ENCODE measurements around the gene POLR2E.

The POLR2E gene

DNA sequence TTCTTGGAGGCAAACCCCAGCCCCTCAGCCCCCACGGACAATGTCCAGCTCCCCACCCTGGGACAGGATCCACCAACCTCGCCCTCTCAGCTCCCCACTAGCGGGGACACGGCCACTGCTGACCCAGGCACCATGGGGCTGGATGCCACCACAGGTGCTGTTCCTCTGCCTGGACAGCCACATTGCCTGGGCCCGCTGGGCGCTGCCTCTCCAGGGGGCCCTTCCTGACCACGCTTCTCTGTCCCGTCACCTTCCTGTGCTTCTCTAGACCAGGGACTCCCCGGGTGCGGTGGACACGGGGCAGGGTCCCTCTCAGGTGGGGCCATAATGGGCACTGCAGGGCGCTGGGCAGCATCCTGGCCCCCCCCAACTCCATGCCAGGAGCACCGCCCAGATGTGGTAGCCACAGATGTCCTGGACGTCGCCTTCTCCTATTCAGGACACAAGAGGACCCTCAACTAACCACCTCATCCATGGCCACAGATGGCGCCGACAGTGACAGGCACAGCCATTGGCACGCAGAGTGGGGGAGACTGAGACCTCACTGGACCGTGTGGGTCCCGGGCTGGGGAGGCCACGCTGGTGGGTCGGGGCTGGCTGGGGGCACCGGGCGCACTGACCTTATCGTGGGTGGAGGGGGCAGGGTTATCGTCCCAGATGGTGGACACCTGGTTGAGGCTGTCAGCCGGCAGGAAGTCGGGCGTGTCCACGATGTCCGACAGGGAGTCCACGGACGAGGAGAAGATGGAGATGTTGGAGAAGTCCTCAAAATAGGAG lies 32.0 kb upstream of the POLR2E start:
- ChIA-PET CTCF (no interaction called here), POLR2A (no interaction called here)
- peaks cover 0 to 51% (median 31%) of the 10 kb centered on the region in 4 experiments for H3K4me1 ChIP-seq (ENCODE audit: control extremely low read depth in 1 of 4, control insufficient read depth in 4 of 4, insufficient read depth in 4 of 4, low read length in 3 of 4)
- H3K9me3 ChIP-seq (ENCODE audit: control extremely low read depth in 1 of 5, control insufficient read depth in 4 of 5, insufficient read depth in 2 of 5, low read depth in 1 of 5, low read length in 4 of 5): no peaks in the 10 kb centered on the region
- no peak overlapping the region for H3K4me3 ChIP-seq (ENCODE audit: control insufficient read depth in 1 of 7, extremely low read depth in 1 of 7, insufficient read depth in 4 of 7, low read depth in 2 of 7, low read length in 6 of 7)
- DNase-seq: no peak
- H3K36me3 ChIP-seq (ENCODE audit: control insufficient read depth in 4 of 4, insufficient read depth in 4 of 4, low read length in 3 of 4): peaks cover 5 to 65% (median 39%) of the 10 kb centered on the region in 4 experiments
- H3K27ac ChIP-seq (ENCODE audit: insufficient read depth in 1 of 2, low read depth in 1 of 2, low read length in 2 of 2, poor library complexity in 1 of 2, severe bottlenecking in 2 of 2): peak overlapping the region in 1 of 2 experiments; percentile 49
- no peaks in the 10 kb centered on the region for H3K27me3 ChIP-seq (replicated peaks in 2 of 5; ENCODE audit: control insufficient read depth in 4 of 5, insufficient read depth in 5 of 5, low read length in 4 of 5)
- 97% methylated on average over 27 of the region's 33 CpGs for WGBS (ENCODE audit: insufficient coverage)

- peaks cover 9 to 77% (median 50%) of the 10 kb centered on the region in 4 experiments for H3K36me3 ChIP-seq (ENCODE audit: control insufficient read depth in 4 of 4, insufficient read depth in 4 of 4, low read length in 3 of 4)
- peaks cover 0 to 38% (median 20%) of the 10 kb centered on the region in 4 experiments for H3K4me1 ChIP-seq (ENCODE audit: control extremely low read depth in 1 of 4, control insufficient read depth in 4 of 4, insufficient read depth in 4 of 4, low read length in 3 of 4)
- ChIA-PET POLR2A (no interaction called here), CTCF (interaction anchor here (0.6 to 1.2 kb wide), 2 partner anchors 13 to 96 kb away, joined by 3 read pairs; no protein-coding TSS in a partner anchor)
- WGBS (ENCODE audit: insufficient coverage): 91% methylated on average over 22 of the region's 33 CpGs
- H3K27ac ChIP-seq (ENCODE audit: insufficient read depth in 1 of 2, low read depth in 1 of 2, low read length in 2 of 2, poor library complexity in 1 of 2, severe bottlenecking in 2 of 2): peak overlapping the region in 1 of 2 experiments; percentile 49
- no peak for DNase-seq
- no peaks in the 10 kb centered on the region for H3K9me3 ChIP-seq (ENCODE audit: control extremely low read depth in 1 of 5, control insufficient read depth in 4 of 5, insufficient read depth in 2 of 5, low read depth in 1 of 5, low read length in 4 of 5)
- no peak overlapping the region for H3K4me3 ChIP-seq (ENCODE audit: control insufficient read depth in 1 of 7, extremely low read depth in 1 of 7, insufficient read depth in 4 of 7, low read depth in 2 of 7, low read length in 6 of 7)
- no peaks in the 10 kb centered on the region for H3K27me3 ChIP-seq (replicated peaks in 2 of 5; ENCODE audit: control insufficient read depth in 4 of 5, insufficient read depth in 5 of 5, low read length in 4 of 5)
Observed at GRCh38 chr19:1125601-1126467, 30.7 kb upstream of the POLR2E start.

DNA sequence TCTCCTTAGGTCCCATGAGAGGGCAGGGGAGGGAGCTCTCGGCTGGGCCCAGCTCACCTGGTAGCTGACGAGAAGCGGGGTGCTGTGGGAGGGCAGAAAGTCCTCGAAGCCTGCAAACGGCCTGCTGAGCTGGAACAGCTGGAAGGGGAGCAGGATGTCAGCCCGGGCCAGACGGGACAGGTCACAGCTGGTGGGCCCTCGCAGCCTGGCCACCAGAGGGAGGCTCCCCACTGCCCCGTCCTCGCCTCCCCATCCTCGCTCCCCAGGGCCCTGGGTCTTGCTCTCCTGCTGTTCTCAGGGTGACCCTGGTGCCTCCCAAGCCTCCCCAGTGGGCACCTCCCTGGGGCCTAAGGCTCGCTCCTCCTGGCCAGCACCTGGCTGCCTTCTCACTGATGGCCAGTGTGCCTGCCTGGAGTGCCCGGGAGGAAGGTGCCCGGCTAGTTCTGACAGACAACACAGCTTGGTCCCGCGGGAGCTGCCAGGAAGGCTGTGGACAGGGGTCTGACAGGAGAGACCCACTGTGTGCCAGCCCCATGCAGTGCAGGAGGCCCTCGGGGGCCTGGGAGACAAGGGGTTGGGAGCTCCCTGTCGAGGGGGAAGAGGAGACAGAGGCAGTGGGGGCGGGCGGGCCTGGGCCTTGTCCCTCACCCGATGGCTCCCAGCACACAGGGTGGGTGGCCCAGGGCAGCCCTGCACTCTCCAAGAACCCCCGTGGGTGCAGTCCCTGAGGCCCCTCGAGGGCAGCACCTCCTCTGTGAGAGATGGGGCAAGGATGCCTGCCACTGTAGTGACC lies 28.9 kb upstream of the POLR2E start:
- no peak overlapping the region for H3K27ac ChIP-seq (ENCODE audit: insufficient read depth in 1 of 2, low read depth in 1 of 2, low read length in 2 of 2, poor library complexity in 1 of 2, severe bottlenecking in 2 of 2)
- no peaks in the 10 kb centered on the region for H3K9me3 ChIP-seq (ENCODE audit: control extremely low read depth in 1 of 5, control insufficient read depth in 4 of 5, insufficient read depth in 2 of 5, low read depth in 1 of 5, low read length in 4 of 5)
- no peak for DNase-seq
- no peak overlapping the region for H3K4me3 ChIP-seq (ENCODE audit: control insufficient read depth in 1 of 7, extremely low read depth in 1 of 7, insufficient read depth in 4 of 7, low read depth in 2 of 7, low read length in 6 of 7)
- WGBS (ENCODE audit: insufficient coverage): 98% methylated on average over 20 of the region's 23 CpGs
- ChIA-PET CTCF (interaction anchor here (0.9 to 1.8 kb wide), 3 partner anchors 11 to 91 kb away, joined by 3 to 10 read pairs (median 3); no protein-coding TSS in a partner anchor), POLR2A (no interaction called here)
- peaks cover 0 to 20% (median 4%) of the 10 kb centered on the region in 4 experiments for H3K4me1 ChIP-seq (ENCODE audit: control extremely low read depth in 1 of 4, control insufficient read depth in 4 of 4, insufficient read depth in 4 of 4, low read length in 3 of 4)
- no peaks in the 10 kb centered on the region for H3K27me3 ChIP-seq (replicated peaks in 2 of 5; ENCODE audit: control insufficient read depth in 4 of 5, insufficient read depth in 5 of 5, low read length in 4 of 5)
- H3K36me3 ChIP-seq (ENCODE audit: control insufficient read depth in 4 of 4, insufficient read depth in 4 of 4, low read length in 3 of 4): peaks cover 11 to 86% (median 58%) of the 10 kb centered on the region in 4 experiments

GRCh38 chr19:1123381-1123780 lies 28.2 kb upstream of the POLR2E start:
- Histone ChIP-seq H3K27me3 (replicated peaks in 2 of 5; ENCODE audit: control insufficient read depth in 4 of 5, insufficient read depth in 5 of 5, low read length in 4 of 5) (no peaks in the 10 kb centered on the region), H3K4me3 (ENCODE audit: control insufficient read depth in 1 of 7, extremely low read depth in 1 of 7, insufficient read depth in 4 of 7, low read depth in 2 of 7, low read length in 6 of 7) (no peak overlapping the region), H3K36me3 (ENCODE audit: control insufficient read depth in 4 of 4, insufficient read depth in 4 of 4, low read length in 3 of 4) (peaks cover 12 to 92% (median 63%) of the 10 kb centered on the region in 4 experiments), H3K9me3 (ENCODE audit: control extremely low read depth in 1 of 5, control insufficient read depth in 4 of 5, insufficient read depth in 2 of 5, low read depth in 1 of 5, low read length in 4 of 5) (no peaks in the 10 kb centered on the region), H3K4me1 (ENCODE audit: control extremely low read depth in 1 of 4, control insufficient read depth in 4 of 4, insufficient read depth in 4 of 4, low read length in 3 of 4) (peaks cover 0 to 15% (median 4%) of the 10 kb centered on the region in 4 experiments), H3K27ac (ENCODE audit: insufficient read depth in 1 of 2, low read depth in 1 of 2, low read length in 2 of 2, poor library complexity in 1 of 2, severe bottlenecking in 2 of 2) (no peak overlapping the region)
- CTCF ChIA-PET: interaction anchor here (0.9 to 1.8 kb wide), 5 partner anchors 11 to 118 kb away, joined by 3 to 10 read pairs (median 3); partner anchors contain the start of gene ATP5F1D
- WGBS (ENCODE audit: insufficient coverage): 97% methylated on average over 20 of the region's 20 CpGs
- POLR2A ChIA-PET: no interaction called here
- DNase-seq: no peak

GRCh38 chr19:1122972-1123363 lies 27.8 kb upstream of the POLR2E start:
- peaks cover 0 to 15% (median 4%) of the 10 kb centered on the region in 4 experiments for H3K4me1 ChIP-seq (ENCODE audit: control extremely low read depth in 1 of 4, control insufficient read depth in 4 of 4, insufficient read depth in 4 of 4, low read length in 3 of 4)
- peak in 1 of 3 donors; percentile 43 for DNase-seq

GRCh38 chr19:1122021-1122971 lies 27.1 kb upstream of the POLR2E start:
- Histone ChIP-seq H3K27me3 (replicated peaks in 2 of 5; ENCODE audit: control insufficient read depth in 4 of 5, insufficient read depth in 5 of 5, low read length in 4 of 5) (no peaks in the 10 kb centered on the region), H3K36me3 (ENCODE audit: control insufficient read depth in 4 of 4, insufficient read depth in 4 of 4, low read length in 3 of 4) (peaks cover 12 to 95% (median 65%) of the 10 kb centered on the region in 4 experiments), H3K9me3 (ENCODE audit: control extremely low read depth in 1 of 5, control insufficient read depth in 4 of 5, insufficient read depth in 2 of 5, low read depth in 1 of 5, low read length in 4 of 5) (no peaks in the 10 kb centered on the region), H3K27ac (ENCODE audit: insufficient read depth in 1 of 2, low read depth in 1 of 2, low read length in 2 of 2, poor library complexity in 1 of 2, severe bottlenecking in 2 of 2) (no peak overlapping the region), H3K4me1 (ENCODE audit: control extremely low read depth in 1 of 4, control insufficient read depth in 4 of 4, insufficient read depth in 4 of 4, low read length in 3 of 4) (peaks cover 0 to 15% (median 4%) of the 10 kb centered on the region in 4 experiments), H3K4me3 (ENCODE audit: control insufficient read depth in 1 of 7, extremely low read depth in 1 of 7, insufficient read depth in 4 of 7, low read depth in 2 of 7, low read length in 6 of 7) (no peak overlapping the region)
- no peak for DNase-seq
- POLR2A ChIA-PET: no interaction called here
- CTCF ChIA-PET: interaction anchor here (0.9 to 1.8 kb wide), 5 partner anchors 8 to 119 kb away, joined by 3 to 10 read pairs (median 4); partner anchors contain the start of gene ATP5F1D
- WGBS (ENCODE audit: insufficient coverage): 96% methylated on average over 46 of the region's 63 CpGs

More at GRCh38 chr19:1122972-1123363, 27.8 kb upstream of the POLR2E start:
- ChIA-PET POLR2A (no interaction called here), CTCF (interaction anchor here (0.9 to 1.8 kb wide), 3 partner anchors 10 to 118 kb away, joined by 3 to 10 read pairs (median 3); partner anchors contain the start of gene ATP5F1D)
- H3K27ac ChIP-seq (ENCODE audit: insufficient read depth in 1 of 2, low read depth in 1 of 2, low read length in 2 of 2, poor library complexity in 1 of 2, severe bottlenecking in 2 of 2): no peak overlapping the region
- peaks cover 12 to 94% (median 65%) of the 10 kb centered on the region in 4 experiments for H3K36me3 ChIP-seq (ENCODE audit: control insufficient read depth in 4 of 4, insufficient read depth in 4 of 4, low read length in 3 of 4)
- H3K4me3 ChIP-seq (ENCODE audit: control insufficient read depth in 1 of 7, extremely low read depth in 1 of 7, insufficient read depth in 4 of 7, low read depth in 2 of 7, low read length in 6 of 7): no peak overlapping the region
- H3K9me3 ChIP-seq (ENCODE audit: control extremely low read depth in 1 of 5, control insufficient read depth in 4 of 5, insufficient read depth in 2 of 5, low read depth in 1 of 5, low read length in 4 of 5): no peaks in the 10 kb centered on the region
- WGBS (ENCODE audit: insufficient coverage): 83% methylated on average over 15 of the region's 21 CpGs
- no peaks in the 10 kb centered on the region for H3K27me3 ChIP-seq (replicated peaks in 2 of 5; ENCODE audit: control insufficient read depth in 4 of 5, insufficient read depth in 5 of 5, low read length in 4 of 5)
